GM13976 (cell line): ENCODE measurements around the gene PXDC1.

Experiments
- DNase-seq: peaks from one replicate; pipeline ENCODE4 v3.0.0; 2012; ENCODE audit warnings: low spot score
- in situ Hi-C: fragments of 300-500 bp; cut with MboI; formaldehyde crosslinking; loops from one replicate; pipeline ENCODE4 v1.12.0; 2022; ENCODE audit warnings: low sequenced_read_pairs, mixed read lengths, inconsistent platforms; ENCODE audit not compliant: unreplicated experiment
- TF ChIP-seq, protein P1 (sequence below): IDR thresholded peaks from 2 replicates; pipeline ENCODE4 v1.5.1; 2012; ENCODE audit warnings: borderline replicate concordance, mild to moderate bottlenecking; ENCODE audit not compliant: insufficient read depth; ENCODE audit errors: extremely low read depth, missing control alignments, control extremely low read depth

The PXDC1 gene

DNA sequence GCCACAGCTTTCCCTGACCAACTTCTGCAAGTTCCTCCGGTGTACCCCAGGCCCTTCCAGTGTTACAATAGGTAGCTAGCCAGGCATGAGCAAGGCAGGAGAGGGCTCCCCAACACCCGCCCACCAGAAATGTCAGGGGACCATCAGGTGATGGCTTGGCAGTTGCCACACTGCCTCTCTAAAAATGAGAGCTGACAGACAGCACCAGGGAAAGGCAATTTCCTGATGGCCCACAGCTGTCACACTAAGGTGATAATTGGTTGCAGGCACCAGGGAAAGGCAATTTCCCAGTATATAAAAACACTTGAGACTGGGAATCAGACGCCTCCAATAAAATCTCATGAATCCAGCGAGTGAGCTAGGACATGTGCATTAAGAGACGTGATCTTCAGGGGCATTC, 49.9 kb downstream of the PXDC1 start:
- in situ Hi-C loops, result no loop called here
- TF ChIP-seq, protein P1, sequence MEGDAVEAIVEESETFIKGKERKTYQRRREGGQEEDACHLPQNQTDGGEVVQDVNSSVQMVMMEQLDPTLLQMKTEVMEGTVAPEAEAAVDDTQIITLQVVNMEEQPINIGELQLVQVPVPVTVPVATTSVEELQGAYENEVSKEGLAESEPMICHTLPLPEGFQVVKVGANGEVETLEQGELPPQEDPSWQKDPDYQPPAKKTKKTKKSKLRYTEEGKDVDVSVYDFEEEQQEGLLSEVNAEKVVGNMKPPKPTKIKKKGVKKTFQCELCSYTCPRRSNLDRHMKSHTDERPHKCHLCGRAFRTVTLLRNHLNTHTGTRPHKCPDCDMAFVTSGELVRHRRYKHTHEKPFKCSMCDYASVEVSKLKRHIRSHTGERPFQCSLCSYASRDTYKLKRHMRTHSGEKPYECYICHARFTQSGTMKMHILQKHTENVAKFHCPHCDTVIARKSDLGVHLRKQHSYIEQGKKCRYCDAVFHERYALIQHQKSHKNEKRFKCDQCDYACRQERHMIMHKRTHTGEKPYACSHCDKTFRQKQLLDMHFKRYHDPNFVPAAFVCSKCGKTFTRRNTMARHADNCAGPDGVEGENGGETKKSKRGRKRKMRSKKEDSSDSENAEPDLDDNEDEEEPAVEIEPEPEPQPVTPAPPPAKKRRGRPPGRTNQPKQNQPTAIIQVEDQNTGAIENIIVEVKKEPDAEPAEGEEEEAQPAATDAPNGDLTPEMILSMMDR, result no peak
- no peak for DNase-seq

DNA sequence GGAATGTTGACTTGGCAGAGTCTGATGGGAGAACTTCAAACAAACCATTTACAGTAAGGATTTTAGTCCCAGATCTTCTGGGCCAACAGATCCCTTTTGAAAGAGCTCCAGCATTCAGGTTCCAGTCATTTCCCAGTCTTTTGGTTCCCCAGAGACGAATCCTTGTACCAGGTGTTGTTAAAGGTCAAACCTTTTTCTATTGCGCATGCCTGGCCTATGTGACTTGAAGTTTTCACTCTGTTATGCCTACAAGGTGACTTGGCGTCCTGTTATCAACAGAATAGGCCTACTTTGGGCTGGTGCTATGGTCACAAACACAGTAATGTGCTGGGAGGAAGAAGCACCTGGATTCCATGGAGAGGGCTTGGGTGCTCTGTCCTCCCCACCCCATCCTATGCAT, 52.3 kb downstream of the PXDC1 start:
- TF ChIP-seq, protein P1, result no peak
- in situ Hi-C loops, result no loop called here
- DNase-seq, result no peak

DNA sequence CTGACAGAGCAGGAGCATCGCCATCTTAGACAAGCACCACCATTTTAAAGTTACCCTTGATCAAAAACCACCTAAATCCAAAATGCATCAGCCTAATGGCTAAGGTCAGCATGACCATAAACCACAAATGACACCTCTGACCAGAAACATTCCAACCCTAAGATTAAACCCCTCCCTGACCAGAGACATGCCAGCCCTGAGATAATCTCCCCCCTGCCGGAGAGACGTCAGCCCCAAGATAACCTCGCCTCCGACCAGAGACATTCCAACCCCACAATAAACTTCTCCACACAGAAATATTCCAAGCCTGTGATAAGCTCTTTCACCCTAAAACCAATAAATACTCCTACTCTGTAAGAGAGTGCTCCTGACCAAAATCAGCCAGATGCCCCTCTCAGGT, 53.5 kb downstream of the PXDC1 start:
- TF ChIP-seq, protein P1, result no peak
- no peak for DNase-seq
- in situ Hi-C loops, result no loop called here

DNA sequence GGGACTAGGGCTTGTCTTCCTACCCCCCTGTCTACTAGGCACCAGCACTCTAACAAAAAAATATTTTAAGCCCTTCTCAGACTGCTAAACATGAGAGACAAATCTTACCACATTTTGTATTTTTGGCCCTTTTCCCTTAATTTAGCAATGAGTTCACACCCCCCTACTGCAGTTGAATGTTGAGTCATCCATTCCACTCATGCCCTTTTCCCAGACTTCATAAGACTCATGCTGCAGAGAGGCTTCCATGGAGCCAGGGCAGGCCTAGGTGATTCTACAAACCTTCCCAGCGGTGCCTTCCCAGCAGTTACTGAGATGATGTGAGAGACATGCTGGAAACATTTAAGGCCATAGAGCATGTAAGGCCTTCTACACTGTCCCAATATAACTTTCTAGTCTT, 53.9 kb downstream of the PXDC1 start:
- in situ Hi-C loops, result no loop called here
- no peak for DNase-seq

DNA sequence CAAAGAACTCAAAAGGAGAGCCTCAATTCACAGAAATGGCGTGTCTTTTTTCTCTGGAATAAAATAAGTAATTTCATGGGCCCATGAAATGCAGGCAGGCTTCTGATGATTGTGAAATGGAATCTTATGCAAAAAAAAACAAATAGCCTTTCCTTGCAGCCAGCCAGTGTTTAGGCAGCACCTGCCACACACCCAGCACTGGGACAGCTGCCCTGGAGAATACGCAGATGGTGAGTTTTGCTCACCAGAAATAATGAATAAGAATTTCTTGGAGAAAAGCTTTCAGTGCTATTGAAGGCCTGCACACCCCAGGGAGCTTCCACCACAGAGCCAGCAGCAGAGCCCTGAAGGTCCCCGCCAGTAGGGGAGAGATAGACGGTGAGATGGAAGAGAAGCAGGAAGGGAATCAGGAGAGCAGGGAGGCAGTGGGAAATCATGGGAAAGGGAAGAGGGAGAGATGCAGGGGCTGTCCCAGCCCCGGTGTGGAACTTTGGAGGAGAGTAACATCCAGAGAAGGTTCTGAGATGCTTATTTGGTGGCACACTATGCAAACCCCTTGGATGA, 54.9 kb downstream of the PXDC1 start:
- TF ChIP-seq, protein P1, result no peak
- in situ Hi-C loops, result no loop called here
- no peak for DNase-seq

More for the DNA sequence above, 53.9 kb downstream of the PXDC1 start:
- TF ChIP-seq, protein P1, result no peak

DNA sequence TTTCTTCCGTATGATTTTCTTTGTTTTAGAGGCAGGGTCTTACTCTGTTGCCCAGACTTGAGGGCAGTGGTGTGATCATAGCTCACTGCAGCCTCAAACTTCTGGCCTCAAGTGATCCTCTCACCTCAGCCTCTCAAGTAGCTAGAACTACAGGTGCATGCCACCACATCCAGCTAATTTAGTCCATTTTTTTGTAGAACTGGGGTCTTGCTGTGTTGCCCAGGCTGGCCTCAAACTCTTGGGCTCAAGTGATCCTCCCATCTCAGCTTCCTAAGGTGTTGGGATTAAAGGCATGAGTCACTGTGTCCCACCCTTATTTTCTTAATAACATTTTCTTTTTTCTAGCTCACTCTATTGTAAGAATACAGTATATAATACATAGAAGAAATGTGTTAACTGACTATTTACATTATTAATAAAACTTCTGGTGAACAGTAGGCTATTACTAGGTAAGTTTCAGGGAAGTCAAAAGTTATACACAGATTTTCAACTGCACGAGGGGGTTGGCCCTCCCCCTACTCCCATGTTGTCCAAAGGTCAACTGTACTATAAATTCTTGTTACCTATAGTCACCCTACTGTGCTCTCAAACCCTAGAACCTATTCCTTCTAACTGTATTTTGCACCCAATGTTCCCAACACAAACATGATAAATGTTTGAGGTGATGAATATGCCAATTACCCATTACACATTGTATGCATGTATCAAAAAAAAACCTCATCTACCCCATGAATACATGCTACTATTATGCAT, 56.3 kb downstream of the PXDC1 start:
- TF ChIP-seq, protein P1, result no peak
- in situ Hi-C loops, result no loop called here
- DNase-seq, result no peak
